GM21825 (cell line): ENCODE data around the gene SRL.
A peak's percentile ranks its signal among the peaks of the same experiment; 100 is the strongest.
"Not testable (repeated sequence)": the region's sequence is repeated elsewhere in the genome, so short reads cannot be mapped to it uniquely, and the experiment has no call there.

ENCODE experiments used
- ATAC-seq: cut with Tn5 transposase; IDR thresholded peaks from one replicate; pipeline ENCODE4 v1.9.1; 2021; ENCODE audit warnings: mild to moderate bottlenecking, moderate library complexity; ENCODE audit not compliant: unreplicated experiment

SRL gene

GRCh38 chr16:4261557-4262172 is 19.8 kb upstream of the SRL start:
- no peak for ATAC-seq

DNA sequence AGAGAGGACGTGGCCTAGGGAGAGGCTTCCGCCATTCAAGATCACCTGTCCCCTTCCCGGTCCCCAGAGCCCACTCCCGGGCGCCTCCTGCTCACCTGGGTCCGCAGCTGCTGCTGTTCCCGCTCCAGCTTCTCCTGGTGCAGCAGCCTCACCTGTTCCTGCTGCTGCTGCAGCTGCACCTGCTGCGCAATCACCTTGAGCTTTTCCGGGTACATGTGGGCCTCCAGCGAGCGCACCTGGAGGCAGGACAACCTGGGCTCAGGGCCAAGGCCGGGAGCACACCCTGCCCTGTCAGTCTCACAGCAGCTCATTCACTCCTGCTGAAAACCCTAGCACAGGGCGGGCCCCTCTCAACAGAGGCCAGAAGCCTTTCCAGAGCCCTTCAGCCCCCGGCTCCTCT is 18.5 kb upstream of the SRL start:
- ATAC-seq, result no peak

- no peak for ATAC-seq
These were observed 16.0 kb upstream of the SRL start for GRCh38 chr16:4257646-4258556.

DNA sequence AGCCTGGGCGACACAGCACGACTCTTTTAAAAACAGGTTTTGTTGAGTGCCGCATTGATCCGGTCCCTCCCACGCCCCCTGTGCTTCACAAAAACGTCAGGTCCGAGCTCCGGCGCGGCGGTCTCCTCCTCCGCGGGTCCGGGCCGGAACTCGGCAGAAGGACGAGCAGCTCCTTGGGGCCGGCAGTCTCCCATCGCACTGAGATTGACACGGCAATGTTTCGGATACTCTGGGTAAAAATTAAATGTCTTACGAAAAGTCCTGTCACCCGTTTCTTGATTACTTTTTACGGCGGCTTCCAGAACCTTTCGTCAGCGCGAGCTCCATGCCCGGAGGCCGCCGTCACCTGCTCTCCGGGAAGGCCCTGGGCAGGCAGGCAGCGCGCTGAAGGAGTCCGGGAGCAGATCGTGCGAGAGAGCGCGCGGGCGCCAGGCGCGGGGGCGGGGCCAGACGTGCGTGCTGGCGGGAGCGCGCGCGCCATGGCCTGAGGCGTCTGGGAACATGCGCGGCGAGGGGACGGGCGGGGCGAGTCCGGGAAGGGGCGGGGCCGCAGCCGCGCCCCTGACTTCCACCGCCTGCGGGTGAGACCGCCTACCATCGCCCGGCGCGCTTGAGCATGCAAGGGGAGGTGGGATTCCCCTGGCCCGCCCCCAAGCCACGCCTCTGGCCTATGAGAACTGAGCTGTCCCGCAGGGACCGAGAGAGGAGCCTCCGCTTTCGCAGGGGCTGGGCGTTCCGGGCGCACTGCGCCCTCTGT is 11.7 kb upstream of the SRL start:
- peak; percentile 96 for ATAC-seq

- ATAC-seq, result not testable (repeated sequence)
These were observed 11.1 kb upstream of the SRL start for GRCh38 chr16:4253012-4253393.

- no peak for ATAC-seq
These were observed 7.8 kb upstream of the SRL start for GRCh38 chr16:4249530-4250308.

DNA sequence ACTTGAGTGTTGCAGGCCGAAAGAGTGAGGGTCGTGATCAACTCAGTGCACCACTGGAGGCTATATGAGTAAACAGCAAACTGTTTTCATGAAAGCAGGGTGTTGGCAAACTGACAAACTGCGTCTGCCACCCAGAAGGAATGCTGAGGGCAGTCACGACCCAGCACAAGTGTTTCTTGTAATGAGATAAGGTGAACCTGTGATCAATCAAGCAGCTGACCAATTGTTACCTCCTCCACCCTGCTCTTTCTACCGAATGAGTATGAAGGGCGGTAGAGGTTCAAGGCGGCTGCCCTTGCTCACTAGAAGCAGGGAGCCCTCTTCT is 5.5 kb upstream of the SRL start:
- ATAC-seq, result no peak

DNA sequence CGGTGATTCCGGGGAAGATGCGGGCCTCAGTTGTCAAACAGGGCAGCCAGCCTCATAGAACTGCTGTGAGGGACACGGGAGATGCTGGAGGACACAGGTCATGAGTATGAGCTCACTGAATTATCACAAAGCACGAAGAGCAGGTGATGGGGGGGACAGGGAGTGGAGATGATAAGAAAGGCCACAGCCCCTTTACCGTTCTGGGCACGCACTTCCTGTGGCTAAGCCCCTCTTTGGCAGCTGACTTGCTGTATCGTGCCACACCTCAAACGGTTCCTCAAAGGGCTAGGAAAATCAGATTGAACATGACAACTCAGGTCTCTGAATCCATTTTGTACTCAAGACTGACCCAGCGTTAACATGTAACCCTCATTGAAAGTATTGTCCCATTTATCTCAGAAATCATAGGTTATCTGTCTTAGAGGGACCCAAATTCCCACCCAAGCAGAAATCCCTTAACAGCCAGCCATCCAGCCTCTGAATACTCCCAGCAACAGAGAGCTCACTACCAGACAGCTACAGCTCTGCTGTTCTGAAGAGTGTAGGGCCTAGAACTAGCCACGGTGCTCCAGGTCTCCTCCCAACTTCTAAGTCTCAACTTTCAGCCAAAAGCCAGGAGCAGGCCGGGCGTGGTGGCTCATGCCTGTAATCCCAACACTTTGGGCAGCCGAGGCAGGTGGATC is 5.0 kb upstream of the SRL start:
- ATAC-seq, result no peak

DNA sequence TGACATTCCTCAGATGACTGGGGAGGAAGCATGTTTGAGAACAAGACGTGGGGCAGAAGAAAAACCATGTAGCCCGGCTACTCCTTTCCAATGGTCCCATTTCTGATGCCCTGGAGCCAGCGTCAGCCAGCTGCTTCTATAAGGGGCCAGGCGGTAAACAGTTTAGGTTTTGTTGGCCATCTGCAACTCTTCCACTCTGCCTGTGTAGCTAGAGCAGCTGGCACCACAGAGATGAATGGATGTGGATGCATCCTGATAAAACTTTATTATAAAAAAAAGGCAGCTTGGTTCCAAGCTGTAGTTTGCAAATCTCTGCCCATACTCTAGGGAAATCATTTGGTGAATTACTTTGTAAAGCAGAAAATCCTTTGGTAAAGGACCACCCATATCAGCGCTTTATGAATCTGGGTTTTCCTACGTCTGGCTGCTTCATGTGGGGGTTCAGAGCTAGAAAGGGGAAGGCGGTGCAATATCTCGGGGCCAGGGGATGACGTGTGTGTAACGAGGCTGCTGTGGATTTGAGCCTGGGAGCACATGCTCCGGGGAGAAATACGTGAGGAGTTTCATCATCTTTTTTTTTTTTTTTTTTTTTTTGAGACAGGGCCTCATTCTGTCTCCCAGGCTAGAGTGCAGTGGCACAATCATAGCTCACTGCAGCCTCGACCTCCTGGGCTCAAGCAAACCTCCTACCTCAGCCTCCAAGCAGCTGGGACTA is 3.4 kb upstream of the SRL start:
- no peak for ATAC-seq

GRCh38 chr16:4244254-4245076 is 2.6 kb upstream of the SRL start:
- ATAC-seq, result no peak

- no peak for ATAC-seq
These were observed 487 bp downstream of the SRL start for GRCh38 chr16:4241258-4241927.

- ATAC-seq, result no peak
These were observed 1.3 kb downstream of the SRL start for GRCh38 chr16:4240624-4241023.

GRCh38 chr16:4239682-4240175 is 2.2 kb downstream of the SRL start:
- no peak for ATAC-seq

GRCh38 chr16:4239020-4239419 is 2.9 kb downstream of the SRL start:
- ATAC-seq, result no peak

- no peak for ATAC-seq
These were observed 8.4 kb downstream of the SRL start for GRCh38 chr16:4233431-4233830.

DNA sequence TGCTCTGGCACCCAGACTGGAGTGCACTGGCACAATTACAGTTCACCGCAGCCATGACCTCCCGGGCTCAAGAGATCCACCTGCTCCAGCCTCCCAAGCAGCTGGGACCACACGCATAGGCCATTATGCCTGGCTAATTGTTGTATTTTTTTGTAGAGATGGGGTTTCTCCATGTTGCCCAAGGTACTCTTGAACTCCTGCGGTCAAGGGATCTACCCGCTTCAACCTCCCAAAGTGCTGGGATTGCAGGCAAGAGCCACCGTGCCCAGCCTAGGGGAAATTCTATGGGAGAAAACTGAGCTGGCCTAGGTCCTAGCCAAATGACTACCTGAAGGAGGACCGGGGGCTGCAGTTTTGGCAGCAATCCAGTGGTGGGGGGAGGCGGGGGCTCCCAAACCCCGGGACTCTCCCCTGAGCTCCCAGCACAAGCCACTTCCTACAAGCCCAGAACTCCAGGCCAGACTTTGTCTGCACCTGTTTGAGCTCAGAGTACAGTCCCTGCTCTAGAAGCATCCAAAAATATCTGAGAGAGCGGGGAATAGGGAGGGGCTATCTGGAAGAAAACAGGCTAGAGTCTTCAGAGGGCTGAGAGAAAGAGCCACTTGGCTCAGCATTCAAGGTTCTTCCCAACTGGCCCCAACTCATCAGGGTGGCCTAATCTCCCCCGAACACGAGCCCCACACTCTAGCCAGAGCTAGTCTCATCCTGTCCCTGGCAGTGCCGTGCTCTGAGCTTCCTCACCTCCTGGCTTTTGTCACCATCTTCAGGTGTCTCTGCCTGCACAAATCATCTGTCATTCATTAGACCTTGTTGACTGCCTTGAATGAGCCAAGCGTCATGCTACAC is 9.1 kb downstream of the SRL start:
- ATAC-seq, result no peak

GRCh38 chr16:4231886-4232285 is 10.0 kb downstream of the SRL start:
- no peak for ATAC-seq
